LNCAP (cell line): Measurements from ENCODE around the gene DUSP3.

Experiments used
- TF ChIP-seq, protein P1 (sequence below): fragments of 450-650 bp; IDR thresholded peaks from 2 replicates; pipeline ENCODE4 v1.5.1; 2017; ENCODE audit warnings: mild to moderate bottlenecking

DUSP3 gene

DNA sequence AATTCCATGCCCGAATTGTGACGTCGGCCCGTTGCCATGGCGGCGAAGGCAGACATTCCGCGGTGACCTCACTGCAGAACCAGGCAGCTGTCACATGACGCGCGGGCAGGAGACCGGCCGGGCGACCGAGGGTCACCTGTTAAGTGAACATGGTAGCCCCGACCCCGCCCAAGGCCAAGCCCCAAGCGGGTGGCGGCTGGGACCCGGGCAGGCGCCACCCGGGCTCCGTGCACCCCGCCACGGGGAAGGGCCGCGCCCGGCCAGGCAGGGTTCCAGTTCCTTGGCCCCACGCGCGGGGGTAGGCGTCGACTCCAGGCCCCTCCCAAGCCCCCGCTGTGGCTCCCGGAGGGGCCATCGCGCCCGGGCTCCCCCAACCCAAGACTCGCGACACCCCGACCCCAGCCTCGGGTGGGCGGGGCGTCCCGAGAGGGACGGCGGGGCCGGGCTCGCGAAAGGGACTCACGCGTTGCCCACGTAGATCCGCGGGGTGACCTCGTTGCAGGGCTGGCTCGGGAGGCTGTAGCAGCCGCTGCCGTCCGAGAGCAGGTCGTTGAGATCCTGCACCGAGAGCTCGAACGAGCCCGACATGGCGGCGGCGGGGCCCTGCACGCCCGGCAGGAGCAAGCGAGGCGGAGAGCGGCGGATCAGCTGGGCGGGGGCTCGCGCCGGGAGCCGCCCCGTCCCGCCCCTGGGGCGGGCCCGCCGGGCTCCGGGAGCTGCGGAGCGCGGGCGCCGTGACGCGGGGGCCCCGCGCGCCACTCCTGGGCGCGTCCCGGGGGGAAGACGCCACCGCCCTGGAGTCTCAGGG is at the start of gene DUSP3:
DUSP3 (minus strand) TSS at position 641 of the 808 bp plus-strand sequence; CDS start at position 588, 53 bp downstream.
- TF ChIP-seq, protein P1, sequence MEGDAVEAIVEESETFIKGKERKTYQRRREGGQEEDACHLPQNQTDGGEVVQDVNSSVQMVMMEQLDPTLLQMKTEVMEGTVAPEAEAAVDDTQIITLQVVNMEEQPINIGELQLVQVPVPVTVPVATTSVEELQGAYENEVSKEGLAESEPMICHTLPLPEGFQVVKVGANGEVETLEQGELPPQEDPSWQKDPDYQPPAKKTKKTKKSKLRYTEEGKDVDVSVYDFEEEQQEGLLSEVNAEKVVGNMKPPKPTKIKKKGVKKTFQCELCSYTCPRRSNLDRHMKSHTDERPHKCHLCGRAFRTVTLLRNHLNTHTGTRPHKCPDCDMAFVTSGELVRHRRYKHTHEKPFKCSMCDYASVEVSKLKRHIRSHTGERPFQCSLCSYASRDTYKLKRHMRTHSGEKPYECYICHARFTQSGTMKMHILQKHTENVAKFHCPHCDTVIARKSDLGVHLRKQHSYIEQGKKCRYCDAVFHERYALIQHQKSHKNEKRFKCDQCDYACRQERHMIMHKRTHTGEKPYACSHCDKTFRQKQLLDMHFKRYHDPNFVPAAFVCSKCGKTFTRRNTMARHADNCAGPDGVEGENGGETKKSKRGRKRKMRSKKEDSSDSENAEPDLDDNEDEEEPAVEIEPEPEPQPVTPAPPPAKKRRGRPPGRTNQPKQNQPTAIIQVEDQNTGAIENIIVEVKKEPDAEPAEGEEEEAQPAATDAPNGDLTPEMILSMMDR: no peak

DNA sequence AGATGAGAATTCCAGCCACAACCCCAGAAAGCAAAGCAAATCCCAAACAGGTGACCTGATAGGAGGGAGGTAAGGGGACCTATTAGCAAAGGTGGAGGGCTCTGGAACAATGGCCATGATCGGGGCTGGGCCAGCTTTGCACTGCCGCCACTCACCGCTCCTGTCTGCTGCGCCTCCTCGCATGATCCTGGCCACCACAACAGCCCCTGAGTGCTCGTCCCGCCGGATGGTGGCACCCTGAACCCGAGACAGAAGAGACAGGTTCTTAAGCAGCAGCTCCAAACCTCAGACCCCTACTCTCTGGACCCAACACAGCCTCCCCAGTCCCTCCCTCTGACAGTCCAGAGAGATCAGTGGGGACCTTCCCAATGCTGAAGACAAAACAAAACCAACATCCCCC is 48.8 kb upstream of the DUSP3 start:
- TF ChIP-seq, protein P1: no peak

DNA sequence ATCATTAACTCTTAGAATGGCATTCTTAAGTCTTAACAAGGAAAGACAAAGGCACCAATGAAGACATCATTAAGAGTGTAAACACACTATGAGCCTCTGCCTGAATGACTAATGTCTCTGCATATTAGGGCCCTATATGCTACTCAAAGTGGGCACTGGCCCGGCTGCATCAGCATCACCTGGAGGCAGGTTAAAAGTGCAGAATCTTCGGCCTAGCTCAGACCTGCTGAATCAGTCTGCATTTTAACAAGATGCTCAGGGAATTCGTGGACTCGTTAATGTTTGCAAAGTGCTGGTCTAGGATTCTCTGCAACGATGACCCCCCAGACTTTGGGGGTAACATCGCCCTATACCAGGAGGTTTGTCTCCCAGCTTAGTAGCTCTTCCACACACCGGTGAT is 47.4 kb upstream of the DUSP3 start:
- TF ChIP-seq, protein P1: no peak

DNA sequence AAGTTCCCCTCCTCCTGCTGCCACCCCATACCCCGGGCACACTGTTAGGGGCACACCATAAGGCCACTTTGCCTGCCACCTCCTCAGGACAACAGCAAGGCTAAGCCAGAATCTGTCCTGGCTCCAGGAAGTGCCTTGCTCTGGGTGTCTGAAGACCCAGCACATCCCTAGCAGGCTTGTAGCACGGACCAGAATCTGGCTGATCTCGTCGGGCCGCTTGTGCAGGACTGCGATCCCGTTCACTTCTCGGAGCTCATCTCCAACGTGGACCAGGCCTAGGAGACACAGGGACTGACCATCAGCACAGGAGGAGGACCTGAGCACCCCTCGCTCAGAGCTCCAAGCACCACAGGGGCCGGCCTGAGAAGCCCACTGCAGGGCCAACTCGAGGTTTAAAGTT is 46.8 kb upstream of the DUSP3 start:
- TF ChIP-seq, protein P1: no peak

DNA sequence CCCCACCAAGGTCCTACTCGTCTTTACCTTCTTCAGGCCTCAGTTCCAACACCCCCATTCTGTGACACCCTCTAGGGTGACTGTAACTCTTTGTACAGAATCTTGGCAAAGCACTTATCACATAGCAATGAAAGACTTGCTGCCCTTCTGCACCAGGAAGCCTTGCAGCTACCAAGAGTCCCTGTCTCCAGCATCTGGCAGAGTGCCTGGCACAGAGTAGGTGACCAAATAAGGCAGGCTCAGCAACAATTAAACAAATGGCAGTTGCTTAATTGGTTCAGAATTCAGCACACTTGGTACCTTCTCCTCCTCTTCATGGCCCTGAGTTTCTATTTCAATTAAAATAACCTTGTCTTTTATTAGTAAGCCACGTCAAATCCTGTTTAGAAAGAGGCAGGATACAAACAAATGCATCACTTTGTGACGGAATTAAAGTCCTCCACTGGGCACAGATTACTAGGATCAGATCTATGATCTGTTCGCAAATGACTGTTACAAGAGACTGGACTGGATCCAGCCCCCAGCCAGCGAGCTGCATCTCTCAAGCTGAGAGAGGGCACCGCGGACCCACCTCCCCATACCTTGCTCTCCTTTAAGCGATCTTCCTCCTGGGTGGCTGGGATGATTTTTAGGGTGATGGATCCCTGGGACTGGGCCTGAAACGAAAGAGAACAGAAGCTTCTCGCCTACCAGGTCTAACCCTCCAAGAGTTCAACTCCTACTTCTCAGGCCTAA is 44.7 kb upstream of the DUSP3 start:
- TF ChIP-seq, protein P1: no peak

DNA sequence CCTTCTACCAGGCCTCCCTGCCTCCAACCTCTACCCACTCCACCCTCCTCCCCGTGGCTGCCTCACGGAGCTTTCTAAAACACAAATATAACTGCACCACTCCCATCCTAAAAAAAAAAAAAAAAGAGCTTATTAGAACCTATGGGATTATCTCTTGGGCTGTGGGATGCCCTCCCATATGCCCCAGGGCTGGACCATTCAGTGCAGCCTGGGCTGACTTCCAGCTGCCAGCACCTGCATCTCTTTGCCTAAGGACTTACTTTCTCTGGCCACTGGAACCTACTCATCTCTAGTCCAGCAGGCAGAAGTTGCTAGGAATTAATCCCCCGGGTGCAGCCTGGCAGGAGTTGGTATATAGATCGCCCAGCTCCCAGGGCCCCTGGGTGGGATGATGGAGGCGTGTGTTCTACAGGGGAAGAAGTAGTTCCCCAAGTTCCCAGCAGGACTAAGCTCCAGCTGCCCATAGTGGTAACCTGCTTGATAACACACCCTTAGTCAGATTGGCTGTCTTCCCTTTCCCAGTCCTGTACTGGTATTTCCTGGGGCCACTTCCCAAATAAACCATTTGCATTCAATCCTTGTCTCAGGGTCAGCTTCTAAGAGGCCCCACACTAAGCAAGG is 43.9 kb upstream of the DUSP3 start:
- TF ChIP-seq, protein P1: no peak

DNA sequence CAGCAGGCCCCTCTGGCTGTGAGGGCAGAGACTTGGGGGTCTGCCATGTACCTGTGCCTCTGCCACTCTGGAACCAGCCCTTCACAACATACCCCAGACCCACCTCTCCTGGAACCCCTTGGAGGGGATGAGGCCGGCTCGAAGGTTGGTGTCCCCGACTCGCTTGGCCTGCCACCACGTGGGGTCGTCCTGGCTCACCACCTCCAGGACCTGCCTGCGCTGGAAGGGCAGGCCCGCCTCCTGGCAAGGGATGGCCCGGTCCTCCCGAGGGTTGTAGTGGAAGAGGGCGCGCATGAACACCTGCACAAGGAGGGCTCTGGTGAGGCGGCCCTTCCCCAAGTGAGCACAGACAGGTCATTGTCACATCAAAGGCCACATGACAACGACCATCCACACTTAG is 42.0 kb upstream of the DUSP3 start:
- TF ChIP-seq, protein P1: no peak
